Left ventricle myocardium inferior (tissue), 1 donor: Measurements from ENCODE around the gene FARSA. TPM values are rescaled to one million over a fixed set of nuclear protein-coding genes. Genes with fewer than 3 reads are reported as not detected.

Experiments
- DNase-seq: peaks from one replicate; pipeline ENCODE4 v3.0.0-alpha.2; 2020
- H3K27ac ChIP-seq: fragments of 200-600 bp; replicated peaks from 2 replicates; pipeline ENCODE4 v1.8.0; 2021
- H3K27me3 ChIP-seq: fragments of 200-600 bp; 2 replicates; pipeline ENCODE4 v1.8.0; 2021; ENCODE audit warnings: low read depth
- H3K36me3 ChIP-seq: fragments of 200-600 bp; 2 replicates; pipeline ENCODE4 v1.8.0; 2021
- H3K4me1 ChIP-seq: fragments of 200-600 bp; 2 replicates; pipeline ENCODE4 v1.8.0; 2021
- H3K4me3 ChIP-seq: fragments of 200-600 bp; 2 replicates; pipeline ENCODE4 v1.8.0; 2021; ENCODE audit warnings: mild to moderate bottlenecking, moderate library complexity
- H3K9me3 ChIP-seq: fragments of 200-600 bp; replicated peaks from 2 replicates; pipeline ENCODE4 v1.8.0; 2021
- intact Hi-C: fragments of 100-400 bp; cut with micrococcal nuclease; formaldehyde crosslinking; loops from one replicate; pipeline ENCODE4 v1.11.0; 2022
- total RNA-seq: library from RNA; stranded (reverse); fragmentation: NEBNext Ultra II Directional; extraction: Animal tissue kit (Norgen Biotek cat#: 25700); gene quantifications from one replicate; pipeline ENCODE4 v1.2.1, GENCODE V29; 2021
- TF ChIP-seq, protein P1 (sequence below): fragments of 200-600 bp; IDR thresholded peaks from 2 replicates; pipeline ENCODE4 v1.8.0; 2021; ENCODE audit warnings: antibody characterized with exemption, mild to moderate bottlenecking, borderline replicate concordance
- donor health status: DM: no; HTN: yes; CAD: no; lungs with severe emphysema.

FARSA gene
- total RNA-seq, 1 donor from 2014 or later = 37.8 TPM

- H3K27ac ChIP-seq = no peak overlapping the region
- intact Hi-C loops = no loop called here
- DNase-seq = no peak
Observed at GRCh38 chr19:12944104-12944674, 10.7 kb upstream of the FARSA start.

DNA sequence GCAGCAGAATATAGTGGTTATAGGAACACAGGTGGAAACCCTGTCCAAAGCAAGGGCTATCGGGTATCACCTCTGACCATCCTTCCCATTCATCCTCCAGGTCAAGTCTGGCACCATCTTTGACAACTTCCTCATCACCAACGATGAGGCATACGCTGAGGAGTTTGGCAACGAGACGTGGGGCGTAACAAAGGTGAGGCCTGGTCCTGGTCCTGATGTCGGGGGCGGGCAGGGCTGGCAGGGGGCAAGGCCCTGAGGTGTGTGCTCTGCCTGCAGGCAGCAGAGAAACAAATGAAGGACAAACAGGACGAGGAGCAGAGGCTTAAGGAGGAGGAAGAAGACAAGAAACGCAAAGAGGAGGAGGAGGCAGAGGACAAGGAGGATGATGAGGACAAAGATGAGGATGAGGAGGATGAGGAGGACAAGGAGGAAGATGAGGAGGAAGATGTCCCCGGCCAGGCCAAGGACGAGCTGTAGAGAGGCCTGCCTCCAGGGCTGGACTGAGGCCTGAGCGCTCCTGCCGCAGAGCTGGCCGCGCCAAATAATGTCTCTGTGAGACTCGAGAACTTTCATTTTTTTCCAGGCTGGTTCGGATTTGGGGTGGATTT lies 10.0 kb upstream of the FARSA start:
- no peak overlapping the region for H3K27ac ChIP-seq

More at GRCh38 chr19:12944104-12944674, 10.7 kb upstream of the FARSA start:
- H3K4me1 ChIP-seq = peaks cover 85% of the 10 kb centered on the region
- no peaks in the 10 kb centered on the region for H3K9me3 ChIP-seq
- TF ChIP-seq, protein P1, sequence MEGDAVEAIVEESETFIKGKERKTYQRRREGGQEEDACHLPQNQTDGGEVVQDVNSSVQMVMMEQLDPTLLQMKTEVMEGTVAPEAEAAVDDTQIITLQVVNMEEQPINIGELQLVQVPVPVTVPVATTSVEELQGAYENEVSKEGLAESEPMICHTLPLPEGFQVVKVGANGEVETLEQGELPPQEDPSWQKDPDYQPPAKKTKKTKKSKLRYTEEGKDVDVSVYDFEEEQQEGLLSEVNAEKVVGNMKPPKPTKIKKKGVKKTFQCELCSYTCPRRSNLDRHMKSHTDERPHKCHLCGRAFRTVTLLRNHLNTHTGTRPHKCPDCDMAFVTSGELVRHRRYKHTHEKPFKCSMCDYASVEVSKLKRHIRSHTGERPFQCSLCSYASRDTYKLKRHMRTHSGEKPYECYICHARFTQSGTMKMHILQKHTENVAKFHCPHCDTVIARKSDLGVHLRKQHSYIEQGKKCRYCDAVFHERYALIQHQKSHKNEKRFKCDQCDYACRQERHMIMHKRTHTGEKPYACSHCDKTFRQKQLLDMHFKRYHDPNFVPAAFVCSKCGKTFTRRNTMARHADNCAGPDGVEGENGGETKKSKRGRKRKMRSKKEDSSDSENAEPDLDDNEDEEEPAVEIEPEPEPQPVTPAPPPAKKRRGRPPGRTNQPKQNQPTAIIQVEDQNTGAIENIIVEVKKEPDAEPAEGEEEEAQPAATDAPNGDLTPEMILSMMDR = no peak
- H3K36me3 ChIP-seq = peaks cover 78% of the 10 kb centered on the region
- no peaks in the 10 kb centered on the region for H3K27me3 ChIP-seq
- H3K4me3 ChIP-seq = no peak overlapping the region

DNA sequence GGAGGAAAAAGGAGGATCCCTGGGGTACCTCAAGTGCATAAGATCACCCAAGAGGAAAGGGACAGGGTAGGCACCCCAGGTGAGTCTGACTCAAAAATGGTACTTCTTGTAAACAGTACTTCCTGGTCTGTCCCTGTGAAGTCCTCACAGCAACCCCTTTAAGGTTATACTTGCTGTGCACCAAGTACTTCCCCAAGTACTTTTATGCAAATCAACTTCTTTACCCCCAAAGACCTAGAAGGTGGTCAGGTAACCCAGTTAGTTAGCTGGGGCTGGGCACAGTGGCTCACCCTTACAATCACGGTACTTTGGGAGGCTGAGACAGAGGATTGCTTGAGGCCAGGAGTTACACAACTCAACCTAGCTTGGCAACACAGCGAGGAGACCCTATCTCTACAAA lies 7.4 kb upstream of the FARSA start:
- Histone ChIP-seq H3K27ac (peak overlapping the region; percentile 91), H3K36me3 (peaks cover 60% of the 10 kb centered on the region), H3K4me1 (peaks cover 80% of the 10 kb centered on the region), H3K9me3 (no peaks in the 10 kb centered on the region), H3K27me3 (no peaks in the 10 kb centered on the region), H3K4me3 (peak overlapping the region; percentile 83)
- TF ChIP-seq, protein P1 = no peak
- DNase-seq = no peak
- intact Hi-C loops = no loop called here

More for the DNA sequence above, 10.0 kb upstream of the FARSA start:
- Histone ChIP-seq H3K9me3 (no peaks in the 10 kb centered on the region), H3K36me3 (peaks cover 72% of the 10 kb centered on the region), H3K4me1 (peaks cover 90% of the 10 kb centered on the region), H3K27me3 (no peaks in the 10 kb centered on the region), H3K4me3 (no peak overlapping the region)
- intact Hi-C loops = no loop called here
- TF ChIP-seq, protein P1 = no peak
- DNase-seq = no peak

DNA sequence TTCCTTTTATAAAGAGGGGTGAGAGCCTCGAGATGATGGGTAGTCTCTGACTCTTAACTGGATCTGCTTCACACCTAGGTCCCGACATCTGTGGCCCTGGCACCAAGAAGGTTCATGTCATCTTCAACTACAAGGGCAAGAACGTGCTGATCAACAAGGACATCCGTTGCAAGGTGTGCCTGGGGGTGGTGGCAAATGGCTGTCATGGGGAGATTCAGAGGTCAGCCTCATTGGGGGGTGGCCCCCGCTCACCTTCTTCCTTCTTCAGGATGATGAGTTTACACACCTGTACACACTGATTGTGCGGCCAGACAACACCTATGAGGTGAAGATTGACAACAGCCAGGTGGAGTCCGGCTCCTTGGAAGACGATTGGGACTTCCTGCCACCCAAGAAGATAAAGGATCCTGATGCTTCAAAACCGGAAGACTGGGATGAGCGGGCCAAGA lies 6.5 kb upstream of the FARSA start:
- intact Hi-C loops = no loop called here
- Histone ChIP-seq H3K36me3 (peaks cover 59% of the 10 kb centered on the region), H3K27me3 (no peaks in the 10 kb centered on the region), H3K4me1 (peaks cover 72% of the 10 kb centered on the region), H3K4me3 (peak overlapping the region; percentile 83), H3K27ac (peak overlapping the region; percentile 91), H3K9me3 (no peaks in the 10 kb centered on the region)
- DNase-seq = no peak
- TF ChIP-seq, protein P1 = no peak

- no peak for DNase-seq
- Histone ChIP-seq H3K4me3 (peak overlapping the region; percentile 83), H3K36me3 (peaks cover 49% of the 10 kb centered on the region), H3K4me1 (peaks cover 67% of the 10 kb centered on the region), H3K27me3 (no peaks in the 10 kb centered on the region), H3K9me3 (no peaks in the 10 kb centered on the region), H3K27ac (peak overlapping the region; percentile 91)
- intact Hi-C loops = no loop called here
- TF ChIP-seq, protein P1 = peak; percentile 26
Observed at GRCh38 chr19:12938779-12939601, 5.5 kb upstream of the FARSA start.
